Nephron progenitor cell (in vitro differentiated cells): ENCODE measurements around the gene LMF1.
A peak's percentile ranks its signal among the peaks of the same experiment; 100 is the strongest.

Experiments used
- DNase-seq: peaks from one replicate; pipeline ENCODE4 v3.0.0; 2021
- H3K27ac Mint-ChIP-seq: 2 replicates; pipeline ENCODE4 v1.8.0; 2021; ENCODE audit warnings: mild to moderate bottlenecking, moderate library complexity, mixed read lengths
- H3K27me3 Mint-ChIP-seq: 2 replicates; pipeline ENCODE4 v1.8.0; 2021; ENCODE audit warnings: mild to moderate bottlenecking, low read depth, mixed read lengths; ENCODE audit not compliant: poor library complexity
- H3K36me3 Mint-ChIP-seq: 2 replicates; pipeline ENCODE4 v1.8.0; 2021; ENCODE audit warnings: low read depth, mixed read lengths
- H3K4me1 Mint-ChIP-seq: 2 replicates; pipeline ENCODE4 v1.8.0; 2021; ENCODE audit warnings: mixed read lengths
- H3K4me3 Mint-ChIP-seq: 2 replicates; pipeline ENCODE4 v1.8.0; 2021; ENCODE audit warnings: mild to moderate bottlenecking, moderate library complexity, mixed read lengths
- H3K9me3 Mint-ChIP-seq: 2 replicates; pipeline ENCODE4 v1.8.0; 2021; ENCODE audit warnings: mild to moderate bottlenecking, moderate library complexity, mixed read lengths
- CTCF ChIP-seq: fragments of 200-600 bp; sonication (generic); IDR thresholded peaks from 2 replicates; pipeline ENCODE4 v1.5.0; 2021; ENCODE audit warnings: antibody characterized with exemption

The LMF1 gene

GRCh38 chr16:984736-985636, 14.2 kb upstream of the LMF1 start:
- peaks cover 18% of the 10 kb centered on the region for H3K4me1 Mint-ChIP-seq
- DNase-seq: no peak
- H3K9me3 Mint-ChIP-seq: no peaks in the 10 kb centered on the region
- no peak overlapping the region for H3K27ac Mint-ChIP-seq
- H3K27me3 Mint-ChIP-seq: peaks cover 26% of the 10 kb centered on the region
- no peak for TF ChIP-seq CTCF
- H3K4me3 Mint-ChIP-seq: no peak overlapping the region
- no peaks in the 10 kb centered on the region for H3K36me3 Mint-ChIP-seq

- Mint-ChIP-seq H3K27me3 (peaks cover 28% of the 10 kb centered on the region), H3K4me1 (peaks cover 18% of the 10 kb centered on the region), H3K36me3 (no peaks in the 10 kb centered on the region), H3K27ac (no peak overlapping the region), H3K9me3 (no peaks in the 10 kb centered on the region), H3K4me3 (no peak overlapping the region)
- DNase-seq: no peak
- no peak for TF ChIP-seq CTCF
Measured at GRCh38 chr16:984121-984694, 13.4 kb upstream of the LMF1 start.

GRCh38 chr16:983044-984030, 12.6 kb upstream of the LMF1 start:
- Mint-ChIP-seq H3K27me3 (peaks cover 28% of the 10 kb centered on the region), H3K4me3 (peak overlapping the region; percentile 79), H3K36me3 (no peaks in the 10 kb centered on the region), H3K27ac (no peak overlapping the region), H3K4me1 (peaks cover 26% of the 10 kb centered on the region), H3K9me3 (no peaks in the 10 kb centered on the region)
- TF ChIP-seq CTCF: no peak
- peak; percentile 49 for DNase-seq

GRCh38 chr16:982145-983043, 11.6 kb upstream of the LMF1 start:
- Mint-ChIP-seq H3K9me3 (no peaks in the 10 kb centered on the region), H3K36me3 (no peaks in the 10 kb centered on the region), H3K27me3 (peaks cover 31% of the 10 kb centered on the region), H3K4me3 (peak overlapping the region; percentile 79), H3K4me1 (peaks cover 36% of the 10 kb centered on the region), H3K27ac (no peak overlapping the region)
- no peak for TF ChIP-seq CTCF
- peak; percentile 52 for DNase-seq

GRCh38 chr16:981695-982144, 10.9 kb upstream of the LMF1 start, which contains the start of gene SOX8:
TSS of gene SOX8 (plus strand) at chr16:981770. CDS start at chr16:981923, 153 bp downstream.
- Mint-ChIP-seq H3K4me1 (peaks cover 41% of the 10 kb centered on the region), H3K36me3 (no peaks in the 10 kb centered on the region), H3K4me3 (peak within 1 kb of the TSS; percentile 88), H3K9me3 (no peaks in the 10 kb centered on the region), H3K27ac (no peak within 1 kb of the TSS), H3K27me3 (peaks cover 31% of the 10 kb centered on the region)
- DNase-seq: peak; percentile 80
- TF ChIP-seq CTCF: no peak
